Ureter (tissue), 1 donor: ENCODE measurements around the gene TRPV5. TPM values are rescaled to one million over a fixed set of nuclear protein-coding genes. Genes with fewer than 3 reads are reported as not detected.
"Not testable (repeated sequence)": the region's sequence is repeated elsewhere in the genome, so short reads cannot be mapped to it uniquely, and the experiment has no call there.

Source experiments
- DNase-seq: peaks from one replicate; pipeline ENCODE4 v3.0.0-alpha.2; 2020; ENCODE audit warnings: low spot score
- total RNA-seq: library from RNA; stranded (reverse); gene quantifications from one replicate; pipeline ENCODE4 v1.2.4, GENCODE V29; 2023
- donor health status: DM: yes; HTN: yes; CAD: no.

Gene TRPV5
- not detected for total RNA-seq

GRCh38 chr7:142933624-142934023, at the start of gene TRPV5:
TSS of gene TRPV5 (minus strand) at chr7:142933746. CDS start at chr7:142933459, 287 bp downstream.
- DNase-seq: no peak

- DNase-seq: not testable (repeated sequence)
Observed at GRCh38 chr7:142978402-142978801, 44.9 kb upstream of the TRPV5 start.

GRCh38 chr7:142974626-142975025, 41.1 kb upstream of the TRPV5 start:
- no peak for DNase-seq

- DNase-seq: no peak
Observed at GRCh38 chr7:142969183-142969582, 35.6 kb upstream of the TRPV5 start.

- DNase-seq: no peak
Observed at GRCh38 chr7:142968229-142968628, 34.7 kb upstream of the TRPV5 start.

GRCh38 chr7:142964502-142965246, 31.1 kb upstream of the TRPV5 start:
- DNase-seq: no peak

- DNase-seq: no peak
Observed at GRCh38 chr7:142963993-142964392, 30.4 kb upstream of the TRPV5 start.

GRCh38 chr7:142962991-142963390, 29.4 kb upstream of the TRPV5 start:
- DNase-seq: no peak

- DNase-seq: no peak
Observed at GRCh38 chr7:142961973-142962926, 28.7 kb upstream of the TRPV5 start, which contains the start of gene KEL. TSS of gene KEL (minus strand) at chr7:142962363. CDS start at chr7:142962206, 157 bp downstream.

GRCh38 chr7:142961595-142961972, 28.0 kb upstream of the TRPV5 start:
- no peak for DNase-seq

GRCh38 chr7:142960955-142961512, 27.5 kb upstream of the TRPV5 start:
- DNase-seq: no peak

- no peak for DNase-seq
Observed at GRCh38 chr7:142959202-142959601, 25.7 kb upstream of the TRPV5 start.

GRCh38 chr7:142957723-142958122, 24.2 kb upstream of the TRPV5 start:
- no peak for DNase-seq

GRCh38 chr7:142956951-142957623, 23.5 kb upstream of the TRPV5 start:
- DNase-seq: no peak

- DNase-seq: no peak
Observed at GRCh38 chr7:142954680-142955268, 21.2 kb upstream of the TRPV5 start.

GRCh38 chr7:142950235-142950634, 16.7 kb upstream of the TRPV5 start:
- no peak for DNase-seq

- DNase-seq: no peak
Observed at GRCh38 chr7:142948603-142949002, 15.1 kb upstream of the TRPV5 start.

GRCh38 chr7:142945001-142945400, 11.5 kb upstream of the TRPV5 start:
- DNase-seq: no peak

GRCh38 chr7:142943706-142944268, 10.2 kb upstream of the TRPV5 start:
- DNase-seq: peak; percentile 74

- DNase-seq: no peak
Observed at GRCh38 chr7:142942746-142943145, 9.2 kb upstream of the TRPV5 start.

- no peak for DNase-seq
Observed at GRCh38 chr7:142941541-142941940, 8.0 kb upstream of the TRPV5 start.
